Limb (tissue), 2 donors: Measurements from ENCODE around the gene ZNF567.
"Not testable (repeated sequence)": the region's sequence is repeated elsewhere in the genome, so short reads cannot be mapped to it uniquely, and the experiment has no call there.

ENCODE experiments used
- DNase-seq, 2 donors: peaks; one replicate each; pipeline ENCODE4 v3.0.0-alpha.2; 2016; ENCODE audit errors: extremely low spot score in 2 of 2

The ZNF567 gene

GRCh38 chr19:36687214-36688056, at the start of gene ZNF567:
Gene ZNF567, plus strand, starts transcription at chr19:36687612. Its CDS starts 7,256 bp downstream, at chr19:36694868.
- DNase-seq, result peak; percentile 95 to 98

- DNase-seq, result no peak
These were observed 48.4 kb upstream of the ZNF567 start for GRCh38 chr19:36638862-36639510.

DNA sequence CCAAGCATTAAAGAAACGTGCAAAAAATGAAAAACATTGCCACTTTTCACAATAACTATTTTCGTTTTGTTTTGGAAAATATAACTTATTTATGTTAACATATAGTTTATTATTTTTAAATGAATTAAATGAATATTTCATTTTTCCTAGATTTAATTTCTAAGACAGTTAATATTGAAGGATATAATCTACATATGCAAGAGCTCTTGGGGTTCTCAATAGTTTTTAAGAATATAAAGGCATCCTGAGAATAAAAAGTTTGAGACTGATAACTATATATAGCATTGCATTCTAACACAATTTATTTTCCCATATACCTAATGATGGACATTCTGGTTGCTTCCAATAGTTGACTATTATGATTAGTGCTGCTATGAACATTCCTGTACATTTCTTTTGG, 40.7 kb upstream of the ZNF567 start:
- DNase-seq, result no peak

- no peak for DNase-seq
These were observed 34.5 kb upstream of the ZNF567 start for GRCh38 chr19:36652958-36653357.

- no peak for DNase-seq
These were observed 21.6 kb upstream of the ZNF567 start for GRCh38 chr19:36665832-36666231.

DNA sequence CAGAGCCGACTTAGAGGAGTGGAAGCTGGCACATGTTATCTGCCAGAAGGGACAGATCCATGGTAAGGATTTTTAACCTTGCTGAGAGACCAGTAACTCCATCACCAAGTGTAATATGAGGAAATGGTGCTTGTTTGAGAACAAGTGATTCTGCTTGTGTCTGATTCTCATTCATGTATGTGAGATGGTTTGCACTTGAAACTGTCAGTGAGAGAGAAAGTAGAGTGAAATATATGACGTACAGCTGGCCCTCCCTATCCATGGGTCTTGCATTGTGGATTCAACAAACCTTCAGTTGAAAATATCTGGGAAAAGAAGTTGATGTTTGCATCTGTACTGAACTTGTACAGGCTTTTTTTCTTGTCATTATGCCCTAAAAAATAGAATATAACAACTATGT, 18.8 kb upstream of the ZNF567 start:
- no peak for DNase-seq

- DNase-seq, result no peak
These were observed 15.0 kb upstream of the ZNF567 start for GRCh38 chr19:36672368-36672767.

- no peak for DNase-seq
These were observed 13.2 kb upstream of the ZNF567 start for GRCh38 chr19:36674201-36674600.

DNA sequence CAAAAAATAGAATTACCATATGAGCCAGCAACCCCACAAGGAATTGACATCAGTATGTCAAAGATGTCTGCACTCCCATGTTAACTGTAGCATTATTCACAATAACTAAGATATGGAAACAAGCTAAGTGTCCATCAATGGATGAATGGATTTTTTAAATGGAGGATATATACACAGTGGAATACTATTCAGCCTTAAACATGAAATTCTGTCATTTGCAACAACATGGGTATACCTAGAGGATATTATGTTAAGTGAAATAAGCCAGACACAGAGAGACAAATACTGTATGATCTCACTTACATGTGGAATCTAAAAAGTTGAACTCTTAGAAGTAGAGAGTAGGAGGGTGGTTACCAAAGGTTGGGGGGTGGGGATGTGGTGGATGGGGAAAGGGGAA, 8.0 kb upstream of the ZNF567 start:
- DNase-seq, result no peak

GRCh38 chr19:36685835-36686234, 1.6 kb upstream of the ZNF567 start:
- no peak for DNase-seq

- DNase-seq, result peak; percentile 7 to 53
These were observed 823 bp upstream of the ZNF567 start for GRCh38 chr19:36686365-36687213.

GRCh38 chr19:36688058-36688457, 646 bp downstream of the ZNF567 start:
- DNase-seq, result no peak

- DNase-seq, result no peak
These were observed 19.7 kb downstream of the ZNF567 start for GRCh38 chr19:36707134-36707533.

- no peak for DNase-seq
These were observed 22.0 kb downstream of the ZNF567 start for GRCh38 chr19:36709423-36709822.

- DNase-seq, result no peak
These were observed 32.5 kb downstream of the ZNF567 start for GRCh38 chr19:36719687-36720556.

DNA sequence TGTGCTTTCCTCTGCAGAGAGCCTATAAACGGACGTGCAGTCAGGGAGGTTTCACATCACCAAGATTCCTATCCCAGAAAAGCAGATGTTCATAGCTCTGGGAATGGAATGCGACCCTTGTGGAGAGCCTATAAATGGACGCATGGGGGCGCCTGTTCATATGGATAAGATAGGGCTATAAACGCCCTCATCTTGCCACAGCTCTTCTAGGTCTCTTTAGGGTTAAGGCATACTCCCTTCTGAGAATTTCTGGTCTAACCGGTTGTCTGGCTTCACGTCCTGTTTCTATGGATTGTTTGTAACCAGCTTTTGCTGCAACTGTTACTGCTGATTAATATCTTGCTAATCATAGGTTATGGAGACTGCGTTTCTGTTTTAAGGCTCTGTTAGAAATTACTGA, 48.8 kb downstream of the ZNF567 start:
- DNase-seq, result not testable (repeated sequence)

DNA sequence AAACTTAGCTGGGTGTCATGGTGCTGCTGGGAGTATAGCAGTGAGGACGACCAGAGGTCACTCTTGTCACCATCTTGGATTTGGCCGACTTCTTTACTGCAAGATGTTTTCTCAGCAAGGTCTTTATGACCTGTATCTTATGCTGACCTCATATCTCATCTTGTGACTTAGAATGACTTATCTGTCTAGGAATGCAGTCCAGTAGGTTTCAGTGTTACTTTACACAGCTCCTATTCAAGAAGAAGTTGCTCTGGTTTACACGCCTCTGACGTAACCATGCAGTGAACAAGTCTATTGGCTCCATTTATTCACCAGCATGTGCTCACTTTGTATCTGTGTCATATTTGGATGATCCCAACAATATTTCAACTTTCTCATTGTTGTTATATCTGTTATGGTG, 58.5 kb downstream of the ZNF567 start:
- DNase-seq, result no peak

- no peak for DNase-seq
These were observed 60.3 kb downstream of the ZNF567 start for GRCh38 chr19:36747750-36748149.

- DNase-seq, result no peak
These were observed 61.2 kb downstream of the ZNF567 start for GRCh38 chr19:36748431-36749275.

- DNase-seq, result not testable (repeated sequence)
These were observed 62.2 kb downstream of the ZNF567 start for GRCh38 chr19:36749613-36750012.
